ACHN (cell line): ENCODE measurements around the gene TMEM248.
"Not testable (repeated sequence)": the region's sequence is repeated elsewhere in the genome, so short reads cannot be mapped to it uniquely, and the experiment has no call there.

Source experiments
- DNase-seq: peaks from one replicate; pipeline ENCODE4 v3.0.0-alpha.2; 2015
- in situ Hi-C: cut with HindIII; loops from 2 replicates; pipeline ENCODE4 v1.10.0; 2017; ENCODE audit warnings: low sequenced_read_pairs, low pct_ligation_motif_present, low pct_unique_long_range_greater_than_20kb

The TMEM248 gene

GRCh38 chr7:66933469-66933868 lies 12.4 kb downstream of the TMEM248 start:
- in situ Hi-C loops = no loop called here
- no peak for DNase-seq

GRCh38 chr7:66937940-66938339 lies 16.9 kb downstream of the TMEM248 start:
- in situ Hi-C loops = no loop called here
- DNase-seq = no peak

- in situ Hi-C loops = no loop called here
- no peak for DNase-seq
These were observed 18.3 kb downstream of the TMEM248 start for GRCh38 chr7:66939325-66939724.

DNA sequence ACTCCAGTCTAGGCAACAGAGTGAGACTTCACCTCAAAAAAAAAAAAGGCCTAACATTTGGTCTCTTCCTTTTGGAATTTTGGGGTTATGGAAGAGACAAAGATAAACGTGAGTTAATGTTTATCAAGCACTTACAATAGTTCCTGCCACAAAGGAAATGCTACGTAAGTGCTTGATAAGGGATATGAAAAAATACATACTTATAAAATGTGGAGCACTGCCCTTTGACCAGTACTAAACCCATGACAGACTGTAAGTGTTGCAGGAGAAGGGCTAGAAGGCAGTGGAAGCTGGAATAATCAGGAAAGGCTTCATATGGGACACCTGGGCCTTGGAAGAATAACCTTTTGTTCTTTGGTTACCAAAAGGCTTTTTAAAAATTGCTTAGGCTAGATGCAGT lies 25.5 kb downstream of the TMEM248 start:
- in situ Hi-C loops = no loop called here
- DNase-seq = no peak

- in situ Hi-C loops = no loop called here
- DNase-seq = no peak
These were observed 27.6 kb downstream of the TMEM248 start for GRCh38 chr7:66948480-66949109.

DNA sequence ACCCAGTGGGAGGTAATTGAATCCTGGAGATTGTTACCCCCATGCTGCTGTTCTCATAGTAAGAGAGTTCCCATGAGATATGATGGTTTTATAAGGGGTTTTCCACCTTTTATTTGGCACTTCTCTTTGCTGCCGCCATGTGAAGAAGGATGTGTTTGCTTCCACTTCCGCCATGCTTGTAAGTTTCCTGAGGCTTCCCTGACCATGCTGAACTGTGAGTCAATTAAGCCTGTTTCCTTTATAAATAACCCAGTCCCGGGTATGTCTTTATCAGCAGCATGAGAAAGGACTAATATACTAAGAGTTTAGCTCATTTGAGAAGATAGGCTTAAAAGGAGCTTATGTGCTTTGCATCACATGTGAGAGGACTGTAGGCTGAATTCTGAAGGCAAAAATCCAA lies 29.3 kb downstream of the TMEM248 start:
- in situ Hi-C loops = no loop called here
- DNase-seq = no peak

DNA sequence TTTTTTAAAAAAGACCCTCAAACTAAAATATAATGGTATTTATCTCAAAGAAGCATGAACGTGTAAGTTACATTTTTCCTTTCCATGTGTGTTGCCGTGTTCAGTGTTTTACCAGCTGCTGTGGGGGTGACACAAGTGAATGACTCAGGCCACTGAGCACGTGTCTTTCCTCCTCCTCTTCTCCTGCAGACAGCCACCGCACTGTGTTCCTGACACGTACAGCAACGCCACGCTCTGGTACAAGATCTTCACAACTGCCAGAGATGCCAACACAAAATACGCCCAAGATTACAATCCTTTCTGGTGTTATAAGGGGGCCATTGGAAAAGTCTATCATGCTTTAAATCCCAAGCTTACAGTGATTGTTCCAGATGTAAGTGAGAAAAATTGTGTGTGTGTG lies 29.7 kb downstream of the TMEM248 start:
- in situ Hi-C loops = no loop called here
- no peak for DNase-seq

DNA sequence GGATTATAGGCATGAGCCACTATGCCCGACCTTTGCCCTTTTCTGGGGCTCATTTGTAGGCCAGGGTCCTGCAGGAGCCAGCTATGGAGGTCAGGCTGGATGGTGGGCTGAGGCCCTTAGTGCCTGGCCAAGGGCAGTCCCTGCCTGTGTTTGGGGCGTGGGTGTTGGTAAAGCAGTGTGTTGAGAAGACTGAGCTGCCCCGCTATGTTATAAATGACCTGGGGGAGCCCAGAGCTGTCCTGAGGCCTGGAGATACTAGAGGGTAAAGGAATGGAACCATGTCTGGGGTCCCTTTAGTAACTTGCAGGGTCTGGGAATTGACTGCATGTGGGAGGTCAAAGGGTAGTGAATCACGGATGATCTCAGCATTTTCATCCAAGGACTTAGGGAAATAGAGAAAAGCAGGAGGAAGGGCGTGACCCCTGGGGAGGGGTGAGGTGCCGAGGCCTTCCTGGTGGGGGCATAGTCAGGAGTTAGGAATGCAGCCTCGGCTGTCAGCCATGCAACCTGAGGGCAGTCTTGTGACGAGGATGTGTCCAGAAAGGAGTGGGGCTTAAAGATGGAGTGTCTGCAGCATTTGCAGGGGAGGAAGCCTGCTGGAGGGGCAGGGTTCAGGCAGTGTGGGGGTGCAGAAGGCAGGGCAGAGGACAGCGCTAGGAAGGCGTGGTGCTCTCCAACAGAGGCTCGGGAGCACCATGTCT lies 31.5 kb downstream of the TMEM248 start:
- peak; percentile 94 for DNase-seq
- in situ Hi-C loops = no loop called here

- in situ Hi-C loops = no loop called here
- DNase-seq = no peak
These were observed 32.0 kb downstream of the TMEM248 start for GRCh38 chr7:66953044-66953427.

GRCh38 chr7:66957595-66958290 lies 36.7 kb downstream of the TMEM248 start:
- DNase-seq = no peak
- in situ Hi-C loops = no loop called here

DNA sequence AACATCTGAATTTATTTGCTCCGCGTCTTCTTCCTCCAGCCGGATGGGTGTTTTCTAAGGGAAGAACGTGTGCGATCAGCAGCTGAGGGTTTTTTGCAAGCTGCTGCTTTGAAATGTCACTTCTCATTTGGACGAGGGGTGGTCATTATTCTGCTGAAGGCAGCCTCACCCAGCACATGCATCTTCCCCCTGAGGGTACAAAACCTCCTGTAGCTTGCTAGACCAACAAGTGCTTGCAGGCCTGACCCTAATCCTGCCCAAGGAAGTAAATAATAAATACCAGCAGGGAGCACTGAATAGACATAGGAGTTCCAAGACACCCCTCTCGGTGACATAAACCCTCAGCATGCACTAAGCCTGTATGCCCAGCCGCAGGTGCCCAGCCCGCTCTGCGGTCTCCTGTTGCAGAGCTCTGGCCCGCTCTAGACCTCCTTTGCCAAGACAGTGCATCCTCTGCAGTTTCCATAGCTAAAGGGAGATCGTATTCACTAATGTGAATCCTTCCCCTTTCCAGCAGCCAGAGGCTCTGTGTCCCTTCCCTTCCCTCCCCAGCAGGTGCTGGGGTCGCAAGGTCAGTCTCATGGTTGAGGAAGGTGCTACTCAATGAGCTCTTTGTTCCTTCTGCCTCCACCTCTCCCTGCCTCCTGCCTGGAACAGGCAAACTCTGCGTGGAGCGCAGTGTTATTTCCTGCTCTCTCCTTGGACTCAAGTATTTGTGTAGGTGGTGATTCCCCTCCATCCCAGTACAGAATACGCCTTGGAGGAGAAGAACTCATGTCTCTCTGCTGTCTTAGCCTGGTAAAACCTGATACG lies 37.7 kb downstream of the TMEM248 start:
- in situ Hi-C loops = no loop called here
- DNase-seq = no peak

GRCh38 chr7:66960192-66960591 lies 39.2 kb downstream of the TMEM248 start:
- in situ Hi-C loops = no loop called here

DNA sequence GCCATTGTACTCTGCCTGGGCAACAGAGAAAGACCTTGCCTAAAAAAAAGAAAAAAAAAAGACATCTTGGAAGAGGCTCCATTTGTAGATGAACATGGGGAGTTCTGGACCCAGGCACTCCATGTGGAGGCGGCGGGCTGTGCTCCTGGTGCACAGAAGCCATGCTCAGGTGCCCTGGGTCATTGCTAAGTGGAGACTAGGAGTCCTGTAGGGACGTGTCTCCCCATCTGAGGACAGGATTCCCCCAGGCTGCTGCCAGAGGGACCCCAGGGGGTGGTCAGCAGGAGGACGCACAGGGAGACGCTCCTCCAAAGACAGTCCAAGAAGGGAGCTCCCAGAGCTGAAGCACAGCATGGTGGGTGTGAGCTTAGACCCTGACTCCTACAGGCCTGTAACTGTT lies 40.1 kb downstream of the TMEM248 start:
- DNase-seq = no peak
- in situ Hi-C loops = no loop called here

More at GRCh38 chr7:66960192-66960591, 39.2 kb downstream of the TMEM248 start:
- DNase-seq = no peak

- in situ Hi-C loops = no loop called here
- DNase-seq = no peak
These were observed 43.4 kb downstream of the TMEM248 start for GRCh38 chr7:66964411-66964810.

GRCh38 chr7:66967029-66967428 lies 46.0 kb downstream of the TMEM248 start:
- in situ Hi-C loops = no loop called here
- DNase-seq = no peak

GRCh38 chr7:66969001-66969400 lies 48.0 kb downstream of the TMEM248 start:
- in situ Hi-C loops, DNase-seq: not testable (repeated sequence)

GRCh38 chr7:66970310-66970709 lies 49.3 kb downstream of the TMEM248 start:
- DNase-seq = no peak
- in situ Hi-C loops = no loop called here

DNA sequence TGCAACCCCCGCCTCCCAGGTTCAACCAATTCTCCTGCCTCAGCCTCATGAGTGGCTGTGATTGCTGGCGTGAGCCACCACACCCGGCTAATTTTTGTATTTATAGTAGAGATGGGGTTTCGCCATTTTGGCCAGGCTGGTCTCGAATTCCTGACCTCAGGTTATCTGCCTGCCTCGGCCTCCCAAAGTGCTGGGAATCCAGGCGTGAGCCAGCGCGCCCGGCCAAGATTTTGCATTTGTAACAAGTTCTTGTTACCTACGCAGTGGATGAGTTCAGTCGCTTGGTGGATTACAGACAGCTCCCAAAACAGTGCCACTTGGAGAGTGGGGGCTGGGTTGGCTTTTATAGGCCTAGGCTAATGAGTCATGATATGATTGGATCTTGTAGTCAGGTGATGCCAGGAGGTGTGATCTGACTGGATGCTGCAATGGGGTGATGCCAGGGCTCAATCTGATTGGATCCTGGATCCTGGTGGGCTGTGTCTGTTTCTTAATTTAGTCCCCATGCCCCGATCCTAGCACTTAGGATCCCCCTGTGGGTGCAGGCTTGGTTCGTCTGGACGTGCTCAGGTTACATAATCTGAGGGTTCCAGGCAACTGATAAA lies 54.1 kb downstream of the TMEM248 start:
- DNase-seq = no peak
- in situ Hi-C loops = no loop called here

DNA sequence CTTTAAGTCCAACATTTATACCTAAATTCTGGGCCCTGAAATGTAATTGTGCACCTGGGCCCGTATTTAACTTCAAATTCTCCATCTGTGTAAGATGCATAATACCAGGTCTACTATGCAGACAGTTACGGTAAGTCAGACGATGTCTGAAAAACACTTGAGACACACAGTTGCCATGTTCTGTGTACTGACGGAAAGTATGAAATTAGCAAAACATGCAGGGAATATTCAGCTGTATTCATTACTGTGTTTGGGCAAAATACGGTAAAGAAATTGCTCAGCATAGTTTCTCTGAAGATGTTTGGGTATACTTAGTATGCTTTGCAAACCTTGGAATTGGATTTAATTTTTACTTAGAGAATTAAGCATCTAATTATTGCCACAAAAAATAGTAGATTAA lies 57.3 kb downstream of the TMEM248 start:
- DNase-seq, in situ Hi-C loops: not testable (repeated sequence)
